ENCODE data around the gene MKNK1. TPM values are rescaled to one million over a fixed set of nuclear protein-coding genes. Genes with fewer than 3 reads are reported as not detected.

MKNK1 gene
- total RNA-seq, 1 donor from 2014 or later = 22.6 TPM

DNA sequence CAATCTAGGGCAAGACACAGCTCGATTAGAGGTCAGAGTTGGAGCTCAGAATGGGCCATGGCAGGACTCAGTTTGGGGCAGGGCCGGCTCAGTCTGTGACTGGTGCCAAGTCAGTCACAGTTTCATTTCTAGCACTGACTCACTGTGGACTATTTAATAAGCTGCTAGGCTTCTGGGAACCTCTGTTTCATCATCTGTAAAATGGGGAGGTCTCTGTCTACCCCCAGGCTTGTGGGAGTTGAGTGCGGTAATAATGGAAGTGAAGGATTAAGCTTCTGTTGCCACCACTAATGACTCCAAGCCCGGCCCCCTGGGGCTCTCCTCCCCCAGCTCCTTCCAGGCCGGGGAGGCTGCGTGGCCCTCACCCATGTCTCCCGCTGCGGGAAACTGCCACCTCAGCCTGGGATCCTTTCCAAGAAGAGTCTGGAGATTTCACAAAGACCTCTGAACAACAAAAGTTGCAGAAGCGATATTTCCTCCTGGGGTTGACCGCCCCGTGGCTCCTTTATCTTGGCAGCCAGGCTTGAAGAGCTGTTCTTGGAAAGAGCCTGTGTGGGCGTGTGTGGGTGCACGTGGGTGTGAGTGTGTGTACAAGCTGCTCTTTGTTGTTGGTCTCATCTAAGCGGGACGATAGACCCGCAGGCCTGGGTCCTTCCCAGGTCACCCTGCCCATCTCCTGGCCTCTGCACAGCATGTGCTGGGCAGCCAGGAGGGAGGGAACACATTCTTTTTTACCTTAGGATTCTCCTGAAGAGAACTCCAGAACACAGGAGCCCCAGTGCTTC is 81.7 kb downstream of the MKNK1 start:
- no peak overlapping the region for H3K4me3 ChIP-seq (ENCODE audit: low read depth, low read length)
- H3K27me3 ChIP-seq (ENCODE audit: control insufficient read depth, insufficient read depth, low read length) = peaks cover 20% of the 10 kb centered on the region
- DNase-seq (ENCODE audit: low read depth) = peak; percentile 42
- H3K36me3 ChIP-seq (ENCODE audit: control insufficient read depth, insufficient read depth, low read length) = no peaks in the 10 kb centered on the region
- TF ChIP-seq, protein P1, sequence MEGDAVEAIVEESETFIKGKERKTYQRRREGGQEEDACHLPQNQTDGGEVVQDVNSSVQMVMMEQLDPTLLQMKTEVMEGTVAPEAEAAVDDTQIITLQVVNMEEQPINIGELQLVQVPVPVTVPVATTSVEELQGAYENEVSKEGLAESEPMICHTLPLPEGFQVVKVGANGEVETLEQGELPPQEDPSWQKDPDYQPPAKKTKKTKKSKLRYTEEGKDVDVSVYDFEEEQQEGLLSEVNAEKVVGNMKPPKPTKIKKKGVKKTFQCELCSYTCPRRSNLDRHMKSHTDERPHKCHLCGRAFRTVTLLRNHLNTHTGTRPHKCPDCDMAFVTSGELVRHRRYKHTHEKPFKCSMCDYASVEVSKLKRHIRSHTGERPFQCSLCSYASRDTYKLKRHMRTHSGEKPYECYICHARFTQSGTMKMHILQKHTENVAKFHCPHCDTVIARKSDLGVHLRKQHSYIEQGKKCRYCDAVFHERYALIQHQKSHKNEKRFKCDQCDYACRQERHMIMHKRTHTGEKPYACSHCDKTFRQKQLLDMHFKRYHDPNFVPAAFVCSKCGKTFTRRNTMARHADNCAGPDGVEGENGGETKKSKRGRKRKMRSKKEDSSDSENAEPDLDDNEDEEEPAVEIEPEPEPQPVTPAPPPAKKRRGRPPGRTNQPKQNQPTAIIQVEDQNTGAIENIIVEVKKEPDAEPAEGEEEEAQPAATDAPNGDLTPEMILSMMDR (IDR thresholded peaks at IDR 0.05; ENCODE audit: insufficient read depth, low read length, poor library complexity, severe bottlenecking) = no peak

DNA sequence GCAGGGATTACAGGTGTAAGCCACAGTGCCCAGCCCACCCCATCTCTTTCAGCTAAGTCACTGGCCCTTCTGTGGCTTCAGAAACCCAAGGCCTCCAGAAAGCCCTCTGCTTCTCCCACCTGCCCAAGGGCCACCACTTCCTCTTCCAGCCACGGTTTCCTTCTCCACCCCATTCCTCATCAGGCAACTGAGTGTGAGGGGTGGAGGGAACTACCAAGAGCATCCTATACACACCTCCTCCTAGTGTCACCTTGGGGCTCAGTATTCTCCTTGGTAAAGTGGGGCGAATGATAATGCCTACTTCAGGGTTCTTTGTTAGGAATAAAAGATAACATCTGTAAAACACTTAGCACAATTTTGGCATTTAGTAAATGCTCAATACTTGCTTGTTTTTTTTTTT is 82.7 kb downstream of the MKNK1 start:
- Histone ChIP-seq H3K36me3 (ENCODE audit: control insufficient read depth, insufficient read depth, low read length) (no peaks in the 10 kb centered on the region), H3K27me3 (ENCODE audit: control insufficient read depth, insufficient read depth, low read length) (peaks cover 12% of the 10 kb centered on the region), H3K4me3 (ENCODE audit: low read depth, low read length) (no peak overlapping the region)
- TF ChIP-seq, protein P1 (IDR thresholded peaks at IDR 0.05; ENCODE audit: insufficient read depth, low read length, poor library complexity, severe bottlenecking) = no peak
- no peak for DNase-seq (ENCODE audit: low read depth)

DNA sequence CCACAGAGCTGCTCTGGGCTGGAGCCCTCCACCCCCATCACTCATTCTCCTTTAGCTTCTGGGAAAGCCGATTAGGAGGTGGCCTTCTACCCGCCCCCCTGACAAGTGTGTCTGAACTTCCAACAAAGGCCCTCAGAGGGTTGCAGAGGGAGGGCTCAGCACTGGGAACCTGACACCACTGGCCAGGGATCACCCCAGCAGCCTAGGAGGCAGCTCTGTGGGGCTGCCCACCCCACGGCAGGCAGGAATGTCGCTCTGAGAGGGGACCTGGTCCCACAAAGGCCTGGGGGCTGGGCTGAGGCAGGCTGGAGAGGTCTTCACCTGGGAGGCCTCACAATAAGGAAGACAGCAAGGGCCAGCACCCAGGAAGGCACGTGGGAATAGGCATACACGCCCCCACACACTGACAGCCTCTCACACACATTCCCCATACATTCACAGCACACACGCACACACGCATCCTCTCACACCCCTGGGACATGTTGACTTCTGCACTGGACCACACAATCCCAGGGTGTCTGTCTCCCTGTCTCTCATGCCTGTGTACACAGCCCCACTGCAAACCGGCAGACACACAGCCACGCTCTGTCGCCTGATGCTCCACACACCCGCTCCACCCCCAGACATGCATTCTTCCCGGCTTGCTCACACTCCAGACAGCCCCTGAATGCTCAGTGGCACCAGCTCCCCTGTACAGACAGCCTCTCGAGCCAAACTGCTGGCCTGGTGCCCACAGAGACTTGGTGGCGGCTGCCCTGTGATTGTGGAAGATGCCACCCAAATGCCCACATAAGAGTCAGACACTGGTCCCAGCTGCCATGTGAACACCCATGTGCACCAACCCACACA is 83.8 kb downstream of the MKNK1 start:
- Histone ChIP-seq H3K27me3 (ENCODE audit: control insufficient read depth, insufficient read depth, low read length) (peaks cover 3% of the 10 kb centered on the region), H3K4me3 (ENCODE audit: low read depth, low read length) (no peak overlapping the region), H3K36me3 (ENCODE audit: control insufficient read depth, insufficient read depth, low read length) (no peaks in the 10 kb centered on the region)
- TF ChIP-seq, protein P1 (IDR thresholded peaks at IDR 0.05; ENCODE audit: insufficient read depth, low read length, poor library complexity, severe bottlenecking) = no peak
- DNase-seq (ENCODE audit: low read depth) = peak; percentile 72

DNA sequence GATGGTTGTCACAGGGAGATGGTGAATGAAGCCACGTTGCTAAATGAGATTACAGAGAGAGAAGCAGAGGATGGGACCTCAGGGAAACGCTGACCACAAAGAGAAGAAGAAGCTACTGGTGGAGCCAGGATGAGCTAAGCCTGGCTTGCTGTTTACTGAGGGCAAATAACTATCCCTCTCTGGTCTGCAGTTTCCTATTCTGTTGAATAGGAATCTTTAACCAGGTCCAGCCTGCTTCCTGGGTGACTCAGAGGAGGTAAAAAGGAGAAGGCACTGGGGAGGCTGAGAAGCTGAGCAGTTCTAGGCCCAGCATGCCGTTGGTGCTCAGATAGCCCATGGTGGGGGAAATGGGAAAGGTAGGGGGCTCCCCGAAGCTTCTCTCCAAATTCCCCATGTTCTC is 84.9 kb downstream of the MKNK1 start:
- H3K27me3 ChIP-seq (ENCODE audit: control insufficient read depth, insufficient read depth, low read length) = no peaks in the 10 kb centered on the region
- H3K36me3 ChIP-seq (ENCODE audit: control insufficient read depth, insufficient read depth, low read length) = no peaks in the 10 kb centered on the region
- H3K4me3 ChIP-seq (ENCODE audit: low read depth, low read length) = no peak overlapping the region
- no peak for DNase-seq (ENCODE audit: low read depth)
- TF ChIP-seq, protein P1 (IDR thresholded peaks at IDR 0.05; ENCODE audit: insufficient read depth, low read length, poor library complexity, severe bottlenecking) = no peak

DNA sequence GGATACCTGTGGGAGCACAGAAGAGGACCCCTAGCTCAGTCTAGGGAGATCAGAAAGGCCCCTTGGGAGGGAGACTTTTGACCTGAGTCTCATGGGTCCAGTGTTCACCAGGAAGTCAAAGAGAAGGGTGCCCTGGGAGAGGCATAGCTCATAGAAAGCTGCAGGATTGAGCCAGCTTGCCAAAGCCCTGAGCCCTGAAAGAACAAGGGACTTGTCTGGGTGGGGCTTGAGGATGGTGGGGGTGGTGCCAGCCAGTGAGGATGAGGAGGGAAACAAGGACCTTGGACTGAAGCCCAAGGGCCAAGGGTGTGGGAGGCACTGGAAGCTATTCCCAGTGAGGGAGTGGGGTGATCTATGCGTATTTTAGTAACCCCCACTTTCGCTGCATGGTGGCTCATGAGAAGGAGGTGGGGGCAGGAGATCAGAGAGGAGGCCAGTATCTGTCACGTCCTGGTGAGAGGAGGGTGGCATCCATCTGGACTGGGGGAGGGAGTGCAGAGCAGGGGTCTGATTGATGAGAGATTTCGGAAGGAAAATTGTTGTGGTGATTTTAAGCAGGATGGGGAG is 86.1 kb downstream of the MKNK1 start:
- Histone ChIP-seq H3K27me3 (ENCODE audit: control insufficient read depth, insufficient read depth, low read length) (peaks cover 3% of the 10 kb centered on the region), H3K4me3 (ENCODE audit: low read depth, low read length) (no peak overlapping the region), H3K36me3 (ENCODE audit: control insufficient read depth, insufficient read depth, low read length) (no peaks in the 10 kb centered on the region)
- no peak for DNase-seq (ENCODE audit: low read depth)
- TF ChIP-seq, protein P1 (IDR thresholded peaks at IDR 0.05; ENCODE audit: insufficient read depth, low read length, poor library complexity, severe bottlenecking) = no peak
